OCI-M2 (cell line): Measurements from ENCODE around the gene LCE7A.

ENCODE experiments used
- DNase-seq: peaks from one replicate; lab custom pipeline; 2025; ENCODE audit not compliant: unreplicated experiment; lab: John Stamatoyannopoulos, UW

The LCE7A gene

DNA sequence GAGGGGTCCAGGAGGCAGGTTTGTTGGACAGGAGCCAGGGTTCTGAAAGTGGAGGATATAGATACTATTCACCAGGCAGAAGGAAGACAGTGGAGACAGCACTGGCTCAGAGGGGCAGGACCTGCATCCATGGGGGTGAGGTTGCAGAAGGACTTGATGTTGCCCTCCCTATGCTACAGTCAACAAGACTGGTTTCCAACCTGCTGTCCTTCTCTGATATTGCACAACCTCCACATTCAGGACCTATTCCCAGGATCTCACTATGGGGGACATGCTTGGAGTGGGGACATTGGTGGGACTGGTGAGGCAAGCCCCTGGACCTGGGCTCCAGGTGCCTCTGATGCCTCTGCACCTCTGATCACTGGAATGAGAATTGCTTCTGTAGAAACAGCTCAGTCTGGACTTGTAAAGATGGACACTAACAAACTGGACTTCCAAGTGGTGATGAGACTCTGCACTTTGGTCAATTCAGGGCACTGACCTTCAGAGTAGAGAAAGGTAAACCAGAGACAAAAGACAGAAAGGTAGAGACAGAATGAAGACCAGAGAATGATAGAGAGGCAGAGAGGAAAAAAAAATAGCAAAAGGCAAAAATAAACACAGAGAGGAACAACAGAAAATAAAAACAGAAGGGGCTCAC, 19.9 kb downstream of the LCE7A start:
- DNase-seq, result no peak

DNA sequence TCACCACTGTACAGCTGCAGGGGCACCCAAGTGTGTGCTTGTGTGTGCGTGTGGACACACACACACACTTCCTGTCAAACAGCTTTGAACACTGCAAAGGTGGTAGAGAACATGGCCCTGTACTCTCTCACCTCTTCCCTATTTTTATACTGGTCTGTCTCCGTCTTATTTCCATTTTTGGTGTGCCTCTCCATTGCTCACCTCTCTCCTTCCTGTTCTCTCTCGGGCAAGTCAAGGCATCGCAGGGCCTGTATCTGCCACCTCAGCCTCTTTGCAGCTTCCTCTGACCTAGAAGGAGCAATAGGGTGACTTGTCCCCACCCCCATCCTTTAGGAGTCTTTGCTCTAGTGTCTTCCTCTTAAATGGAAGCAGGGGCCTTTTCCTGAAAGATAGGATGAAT, 20.5 kb downstream of the LCE7A start:
- no peak for DNase-seq

DNA sequence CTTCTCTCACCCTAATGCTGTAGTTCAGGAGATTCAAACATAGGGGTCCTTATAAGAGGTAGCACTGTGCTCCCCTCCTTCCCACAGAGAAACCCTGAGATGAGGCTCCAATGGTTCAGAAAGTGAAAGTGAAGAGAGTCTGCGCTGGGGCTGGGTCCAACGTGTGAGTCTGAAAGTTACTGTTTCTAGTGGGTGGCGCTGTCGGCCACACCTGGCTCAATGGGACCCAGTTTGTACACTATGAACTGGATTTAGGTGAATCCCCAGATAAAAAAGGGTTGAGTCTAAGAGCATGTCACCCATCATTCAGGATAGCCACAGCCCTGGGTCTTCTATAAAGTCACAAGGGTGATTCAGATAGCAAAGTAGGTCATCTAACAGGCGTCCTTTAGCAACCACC, 21.1 kb downstream of the LCE7A start:
- DNase-seq, result no peak

DNA sequence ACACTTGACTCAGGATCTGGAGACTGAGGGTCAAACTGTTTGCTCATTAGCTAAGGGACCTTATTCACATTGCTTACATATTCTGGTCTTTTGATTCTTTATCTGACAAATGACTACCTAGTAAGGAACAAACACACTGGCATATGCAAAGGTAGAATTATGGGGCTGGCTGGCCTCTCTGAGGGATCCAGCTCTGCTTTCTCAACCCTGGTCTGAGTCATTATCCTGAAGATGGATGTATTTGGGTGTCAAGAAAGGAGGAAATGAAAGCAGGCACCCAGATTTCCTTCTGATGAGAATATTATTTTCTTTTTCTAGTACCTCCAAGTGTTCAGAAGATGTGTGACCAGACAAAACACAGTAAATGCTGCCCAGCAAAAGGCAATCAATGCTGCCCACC, 24.3 kb downstream of the LCE7A start:
- no peak for DNase-seq

DNA sequence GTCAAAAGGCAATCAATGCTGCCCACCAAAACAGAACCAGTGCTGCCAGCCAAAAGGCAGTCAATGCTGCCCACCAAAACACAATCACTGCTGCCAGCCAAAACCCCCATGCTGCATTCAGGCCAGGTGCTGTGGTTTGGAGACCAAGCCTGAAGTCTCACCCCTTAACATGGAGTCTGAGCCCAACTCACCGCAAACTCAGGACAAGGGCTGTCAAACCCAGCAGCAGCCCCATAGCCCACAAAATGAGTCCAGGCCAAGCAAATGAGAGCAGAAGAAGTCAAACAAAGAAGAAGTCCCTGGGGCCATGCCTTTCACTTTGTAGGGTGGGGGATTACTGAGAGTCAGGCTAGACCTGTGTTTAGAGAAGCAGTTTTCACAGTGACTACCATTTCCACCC, 24.7 kb downstream of the LCE7A start:
- no peak for DNase-seq

DNA sequence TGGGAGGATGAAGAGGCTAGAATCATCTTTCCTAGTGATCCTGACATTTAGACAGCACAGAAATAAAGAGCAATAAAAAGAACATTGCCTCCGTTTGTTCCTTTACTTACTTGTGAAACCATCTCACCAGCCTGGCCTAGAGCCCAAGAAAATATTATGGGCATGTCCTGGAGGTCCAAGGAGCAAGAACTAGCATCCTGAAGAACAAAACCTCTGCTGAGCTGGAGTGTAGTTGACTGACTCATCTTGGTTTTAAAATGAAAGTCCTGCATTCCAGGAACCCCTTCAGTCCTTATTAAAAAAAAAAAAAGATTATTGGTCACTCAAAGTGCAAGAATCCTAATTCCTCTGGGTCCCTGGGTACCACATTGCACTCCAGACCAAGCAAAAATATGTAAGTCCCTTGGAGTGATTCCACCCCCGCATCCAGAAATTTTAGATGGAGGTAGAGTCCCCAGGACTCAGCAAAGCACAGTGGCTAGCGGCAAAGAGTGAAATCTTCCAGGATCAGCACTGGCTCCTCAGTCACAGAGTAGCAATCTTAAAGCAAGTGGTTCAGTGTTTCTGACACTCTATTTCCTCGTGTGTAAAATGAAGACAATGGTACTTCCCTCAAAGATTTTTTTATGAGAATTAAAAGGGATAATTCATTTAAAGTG, 25.3 kb downstream of the LCE7A start:
- DNase-seq, result no peak

DNA sequence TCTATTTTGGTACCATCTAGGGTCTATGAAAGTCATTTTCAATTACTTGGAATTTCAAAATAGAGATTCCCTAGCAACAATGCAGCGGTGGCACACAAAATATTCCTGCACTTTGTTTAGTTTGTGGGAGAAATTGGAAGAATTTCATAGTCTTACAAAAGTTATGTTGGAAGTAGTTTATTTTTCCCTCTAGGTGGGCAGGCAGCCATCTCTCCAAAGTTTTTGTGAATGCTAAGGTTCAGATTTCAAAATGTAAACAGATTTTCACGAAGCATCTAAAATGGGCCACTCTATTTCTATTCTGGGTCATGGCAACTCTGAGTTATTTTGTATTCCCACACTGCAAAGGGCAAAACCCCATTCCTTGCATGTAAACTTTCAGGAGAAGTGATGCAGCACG, 26.3 kb downstream of the LCE7A start:
- no peak for DNase-seq

DNA sequence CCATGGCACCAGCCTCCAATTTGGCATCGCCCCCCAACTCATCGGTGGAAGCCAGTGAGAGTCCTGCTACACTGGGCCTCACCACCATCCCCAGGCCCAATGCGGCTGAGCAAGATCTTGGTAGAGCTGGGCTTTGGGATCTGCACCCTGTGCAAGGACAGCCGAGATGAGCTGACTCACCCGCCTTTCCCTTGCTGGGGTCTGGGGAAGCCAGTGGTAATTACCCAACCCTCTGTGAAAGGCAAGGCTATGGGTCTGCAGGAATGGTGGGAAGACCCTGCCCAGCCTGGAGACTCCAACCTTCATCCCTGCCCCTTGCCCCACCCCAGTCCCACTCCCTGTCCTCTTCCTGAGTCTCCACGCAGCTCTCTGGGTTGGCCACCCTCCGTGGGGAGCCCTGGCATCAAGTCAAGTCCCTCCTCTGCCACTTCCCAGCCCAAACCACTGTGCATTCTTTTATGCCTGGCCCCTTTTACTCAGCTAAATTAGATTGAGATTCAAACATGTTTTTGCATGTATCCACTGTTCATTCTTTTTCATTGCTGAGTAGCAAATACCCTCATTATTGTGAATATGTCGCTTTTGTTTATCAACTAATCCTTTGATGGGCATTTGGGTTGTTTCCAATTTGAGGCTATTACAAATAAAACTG, 27.1 kb downstream of the LCE7A start:
- no peak for DNase-seq

DNA sequence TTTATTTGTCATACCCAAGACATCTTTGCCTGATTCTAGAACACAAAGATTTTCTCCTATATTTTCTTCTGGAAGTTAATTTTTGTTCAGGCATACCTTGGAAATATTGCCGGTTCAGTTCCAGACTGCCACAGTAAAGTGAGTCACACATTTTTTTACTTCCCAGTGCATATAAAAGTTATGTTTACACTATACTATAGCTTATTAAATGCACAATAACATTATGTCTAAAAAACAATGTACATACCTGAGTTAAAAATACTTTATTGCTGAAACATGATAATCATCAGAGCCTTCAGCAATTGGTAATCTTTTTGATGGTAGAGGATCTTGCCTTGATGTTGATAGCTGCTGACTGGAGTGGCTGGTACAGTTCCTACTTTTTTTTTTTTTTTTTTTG, 28.3 kb downstream of the LCE7A start:
- no peak for DNase-seq

DNA sequence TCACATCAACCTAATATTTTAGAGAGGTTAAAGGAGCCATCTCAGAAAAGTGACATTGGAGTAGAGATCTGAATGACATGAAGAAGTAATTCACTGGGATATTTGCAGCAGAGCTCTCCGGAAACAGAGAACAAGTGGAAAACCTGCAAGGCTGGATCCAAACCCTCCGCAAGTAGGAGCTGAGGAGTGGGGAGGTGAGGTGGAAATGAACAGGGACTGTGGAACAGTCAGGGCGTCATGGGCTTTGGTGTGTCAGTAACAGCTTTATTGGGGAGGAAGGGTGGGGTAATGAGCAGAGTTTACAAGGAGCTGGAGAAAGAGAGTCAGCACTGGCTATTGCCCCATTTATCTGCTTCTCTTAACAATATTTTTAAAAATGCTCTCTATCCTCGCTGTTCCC, 39.2 kb downstream of the LCE7A start:
- DNase-seq, result no peak

DNA sequence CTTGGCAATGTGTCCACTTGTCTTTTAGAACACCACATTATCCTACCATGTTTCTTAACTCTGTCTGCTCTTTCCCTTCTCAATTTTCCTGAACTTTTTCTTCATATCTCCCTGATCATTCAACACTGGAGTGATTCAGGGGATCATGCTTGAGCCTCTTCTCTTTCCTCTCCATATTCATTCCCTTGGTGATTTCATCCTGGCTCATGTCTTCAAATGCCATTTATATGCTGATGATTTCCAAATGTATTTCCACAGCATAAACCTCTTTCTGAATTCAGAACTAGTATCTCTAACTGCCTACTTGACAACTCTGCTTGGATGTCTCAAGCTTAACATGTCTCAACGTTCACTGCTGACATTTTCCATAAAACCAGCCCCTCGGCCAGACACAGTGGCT, 40.1 kb downstream of the LCE7A start:
- no peak for DNase-seq

DNA sequence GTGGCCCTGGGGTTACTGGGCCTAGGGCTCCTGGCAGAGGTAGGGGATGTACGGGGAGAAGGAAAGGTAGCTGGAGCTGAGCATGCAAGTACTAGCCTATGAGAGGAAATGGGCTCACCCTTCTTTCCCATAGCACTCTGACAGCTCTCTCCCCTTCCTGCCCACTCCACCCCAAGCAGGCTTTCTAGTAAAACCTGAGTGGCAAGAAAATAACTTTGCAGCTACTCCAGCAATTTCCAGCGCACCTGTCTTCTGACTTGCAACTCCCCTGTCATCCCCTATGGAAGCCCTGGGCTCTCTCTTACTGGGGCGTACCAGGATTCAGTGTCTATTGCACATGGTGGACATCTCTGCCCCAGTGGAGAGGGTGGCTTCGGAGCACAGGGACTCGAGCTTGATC, 41.8 kb downstream of the LCE7A start:
- DNase-seq, result no peak

DNA sequence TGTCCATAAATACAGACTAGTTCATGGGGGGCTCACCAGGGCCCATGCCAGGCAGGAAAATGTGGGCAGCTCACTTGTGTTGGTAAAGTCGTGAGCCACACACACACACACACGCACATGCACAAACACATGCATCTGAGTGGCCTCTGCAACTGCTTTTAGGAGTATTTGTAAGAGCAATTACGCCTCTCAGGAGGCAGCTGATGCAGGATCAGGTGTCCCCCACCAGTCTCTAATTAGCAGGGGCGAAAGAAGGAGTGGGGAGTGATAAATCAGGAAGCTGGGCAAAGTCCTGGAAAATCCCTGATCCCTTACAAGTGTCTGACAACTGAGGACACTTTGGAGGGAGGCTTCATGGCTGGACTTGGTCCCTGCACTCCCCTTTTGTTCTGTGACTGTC, 42.8 kb downstream of the LCE7A start:
- no peak for DNase-seq

DNA sequence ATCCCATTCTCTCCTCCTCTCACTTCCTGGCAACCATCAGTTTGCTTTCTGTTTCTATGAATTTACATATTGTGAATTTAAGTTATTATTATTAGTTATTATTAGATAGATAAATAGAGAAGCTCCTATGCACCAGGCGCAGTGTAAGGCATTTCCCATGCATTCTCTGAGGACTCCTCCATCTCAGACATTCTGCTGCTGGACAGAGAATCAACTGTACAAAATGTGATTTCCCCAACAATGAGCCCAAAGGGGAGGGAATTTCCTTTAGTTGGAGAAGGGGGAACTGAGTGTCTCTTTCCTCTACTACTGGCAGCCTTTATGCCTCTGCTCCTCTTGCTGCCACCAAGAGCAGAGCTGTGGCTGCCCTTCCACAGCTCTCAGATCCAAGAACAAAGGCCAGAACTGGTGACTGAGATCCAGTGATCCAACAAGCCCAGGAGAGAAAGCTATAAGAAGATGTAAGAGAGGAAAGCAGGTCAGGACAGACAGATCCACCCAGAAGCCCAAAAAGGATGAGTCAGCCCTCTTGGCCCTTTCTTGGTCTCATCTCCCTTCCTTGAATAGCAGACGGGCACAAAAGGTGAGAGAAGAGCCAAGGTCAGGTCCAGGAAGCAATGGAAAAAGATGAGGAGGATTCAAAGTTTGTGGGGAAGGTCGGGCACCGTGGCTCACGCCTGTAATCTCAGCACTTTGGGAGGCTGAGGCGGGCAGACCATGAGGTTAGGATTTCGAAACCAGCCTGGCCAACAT, 45.1 kb downstream of the LCE7A start:
- DNase-seq, result no peak

DNA sequence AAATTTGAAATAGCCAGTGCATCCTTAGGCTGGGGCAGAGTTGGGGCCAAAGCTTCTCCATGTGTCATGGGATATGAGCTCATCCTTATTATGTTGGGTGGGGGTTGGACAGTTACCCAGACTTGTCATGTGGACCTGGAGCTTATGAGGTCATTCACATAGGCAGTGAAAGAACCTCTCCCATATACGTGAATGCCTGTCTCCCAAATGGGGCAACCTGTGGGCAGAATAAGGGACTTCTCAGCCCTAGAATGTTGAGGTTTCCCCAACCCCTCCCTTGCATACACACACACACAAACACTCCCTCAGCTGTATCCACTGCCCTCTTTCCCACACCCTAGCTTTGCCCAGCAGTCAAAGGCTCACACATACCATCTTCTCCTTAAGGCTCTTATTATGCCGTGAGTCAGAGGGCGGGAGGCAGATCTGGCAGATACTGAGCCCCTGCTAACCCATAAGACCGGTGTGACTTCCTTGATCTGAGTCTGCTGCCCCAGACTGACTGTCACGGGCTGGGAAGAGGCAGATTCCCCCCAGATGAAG, 46.3 kb downstream of the LCE7A start:
- no peak for DNase-seq

DNA sequence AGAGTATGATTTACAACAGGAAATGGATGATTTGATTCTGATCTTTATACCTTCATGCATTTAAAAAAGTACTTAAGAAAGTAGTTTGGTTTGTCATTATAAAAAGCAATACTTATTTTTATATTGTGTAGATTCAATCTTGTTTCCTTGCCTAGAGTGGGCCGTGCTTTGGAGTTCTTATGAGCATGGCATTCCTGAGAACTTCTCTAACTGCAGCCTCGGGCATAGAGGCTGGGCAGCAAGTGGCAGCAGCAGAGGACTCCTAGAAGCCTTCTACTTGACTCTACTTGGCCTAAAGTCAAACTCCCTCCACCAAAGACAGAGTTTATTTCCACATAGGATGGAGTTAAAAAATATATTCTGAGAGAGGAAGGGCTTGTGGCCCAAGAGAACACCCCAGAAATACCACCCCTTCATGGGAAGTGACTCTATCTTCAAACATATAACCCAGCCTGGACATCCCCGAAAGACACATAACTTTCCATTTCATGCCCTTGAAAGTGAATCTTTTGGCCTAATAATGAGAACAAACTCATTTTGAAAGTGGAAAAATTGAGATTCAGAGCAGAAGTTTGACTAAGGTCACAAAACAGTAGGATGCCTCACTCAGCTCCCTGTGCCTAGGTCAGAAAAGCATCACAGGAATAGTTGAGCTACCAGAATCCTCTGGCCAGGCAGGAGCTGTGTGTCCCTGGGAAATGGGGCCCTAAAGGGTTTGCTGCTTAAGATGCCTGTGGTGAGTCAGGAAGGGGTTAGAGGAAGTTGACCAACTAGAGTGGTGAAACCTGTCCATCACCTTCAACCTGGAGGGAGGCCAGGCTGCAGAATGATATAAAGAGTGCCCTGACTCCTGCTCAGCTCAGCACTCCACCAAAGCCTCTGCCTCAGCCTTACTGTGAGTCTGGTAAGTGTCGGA, 48.1 kb downstream of the LCE7A start, which contains the start of gene IVL:
IVL (plus strand) TSS at position 861 of the 916 bp plus-strand sequence. CDS start 1,252 bp downstream, outside the sequence.
- DNase-seq, result no peak

DNA sequence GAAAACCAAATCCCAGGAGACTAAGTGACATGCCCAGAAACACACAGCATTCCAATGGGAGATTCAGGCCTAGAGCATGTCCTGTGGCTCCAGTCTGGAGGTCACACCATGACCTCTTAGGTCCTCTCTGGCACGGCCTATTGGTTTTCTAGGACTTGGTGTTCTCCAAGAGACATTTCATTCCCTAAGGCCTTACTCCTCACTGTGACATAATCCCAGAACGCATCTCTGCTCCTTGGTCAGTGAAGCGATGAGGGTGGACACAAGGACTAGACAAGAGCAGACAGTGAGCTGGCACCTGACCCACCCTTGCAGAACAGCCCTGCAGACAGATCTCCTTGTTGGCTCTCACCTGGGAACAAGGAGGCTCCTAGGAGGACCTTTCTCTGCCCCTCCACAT, 49.4 kb downstream of the LCE7A start:
- no peak for DNase-seq
